Heart right ventricle (tissue), 16 donors: ENCODE data around the gene EFCAB7. TPM values are rescaled to one million over a fixed set of nuclear protein-coding genes. Genes with fewer than 3 reads are reported as not detected.

Source experiments
- ATAC-seq, 8 donors: fragments of 200-7000 bp; cut with Tn5 transposase; one replicate each; pipeline ENCODE4 v1.9.1; 2020; ENCODE audit warnings: mild to moderate bottlenecking in 8 of 8, moderate library complexity in 8 of 8, moderate number of reproducible peaks in 1 of 8
- DNase-seq, 2 donors: peaks; one replicate each; pipeline ENCODE4 v3.0.0-alpha.2; 2020
- H3K27ac ChIP-seq, 10 donors: fragments of 200-600 bp; sonication (generic) in 2 of 10; one replicate each; pipeline versions ENCODE4 v1.5.0 to v1.8.0; 2020 to 2022; ENCODE audit warnings: mild to moderate bottlenecking in 3 of 10
- H3K27me3 ChIP-seq, 7 donors: fragments of 200-600 bp; one replicate each; pipeline ENCODE4 v1.8.0; 2021 to 2022; ENCODE audit warnings: mild to moderate bottlenecking in 2 of 7
- H3K36me3 ChIP-seq, 9 donors: fragments of 200-600 bp; sonication (generic) in 1 of 9; one replicate each; pipeline versions ENCODE4 v1.5.0 to v1.8.0; 2020 to 2022; ENCODE audit warnings: mild to moderate bottlenecking in 2 of 9
- H3K4me1 ChIP-seq, 9 donors: fragments of 200-600 bp; sonication (generic) in 1 of 9; one replicate each; pipeline versions ENCODE4 v1.5.0 to v1.8.0; 2020 to 2022; ENCODE audit warnings: mild to moderate bottlenecking in 4 of 9
- H3K4me3 ChIP-seq, 10 donors: fragments of 200-600 bp; sonication (generic) in 2 of 10; one replicate each; pipeline versions ENCODE4 v1.5.0 to v1.8.0; 2020 to 2022; ENCODE audit warnings: mild to moderate bottlenecking in 7 of 10, moderate library complexity in 2 of 10
- H3K9me3 ChIP-seq, 11 donors: fragments of 200-600 bp in 10 of 11; sonication (generic) in 2 of 11; one replicate each; pipeline versions ENCODE4 v1.5.0 to v1.8.0; 2013 to 2022; ENCODE audit warnings: mild to moderate bottlenecking in 2 of 11, control low read depth in 1 of 11, moderate library complexity in 1 of 11
- CTCF ChIP-seq, 9 donors: fragments of 200-600 bp; sonication (generic) in 2 of 9; IDR thresholded peaks; one replicate each; pipeline versions ENCODE4 v1.5.0 to v1.8.0; 2021 to 2022; ENCODE audit warnings: antibody characterized with exemption in 9 of 9, mild to moderate bottlenecking in 5 of 9, moderate library complexity in 1 of 9
- WGBS, 2 donors: extraction: QIAGEN DNeasy Blood & Tissue Kit; methylation state at CpG; one replicate each; pipeline ENCODE4 v1.1.7; 2013; ENCODE audit warnings: inconsistent platforms in 1 of 2; 5-methylcytosine and 5-hydroxymethylcytosine counted together
- intact Hi-C, 10 donors: fragments of 100-400 bp; cut with DNase I; formaldehyde crosslinking; loops; one replicate each; pipeline versions ENCODE4 v1.11.1 to v1.14.2; 2022
- polyA plus RNA-seq, 2 donors: library from polyadenylated mRNA; stranded (reverse); fragments of 200-250 nt; gene quantifications; one replicate each; pipeline ENCODE4 v1.2.3, GENCODE V29; 2013
- total RNA-seq, 10 donors: library from RNA; stranded (reverse); fragmentation: NEBNext Ultra II Directional in 3 of 10; extraction: Animal tissue kit (Norgen Biotek cat#: 25700) in 3 of 10; gene quantifications; one replicate each; pipeline versions ENCODE4 v1.2.1 to v1.2.4, GENCODE V29; 2021 to 2023
- donor health status: Arrhythmogenic right ventricular cardiomyopathy.
- donor health status: ischemic (EF 13 %, LVEDD 7.1; RV severe dilation, severe dysfunction).
- donor health status: healthy with polysubstance abuse.
- donor health status: DM: no; HTN: yes; CAD: no.
- donor health status: DM: no; HTN: no; CAD: no.
- donor health status: ischemic (EF 25% LVEDD 6.9; RV normal size, moderate dysfunction).
- donor health status: ischemic (EF 25% LVEDD 5.7; RV mildly dilated, moderate dysfunction).
- donor health status: healthy.
- donor health status: DM: yes; HTN: yes; CAD: no.
- donor health status: Ischemic cardiomyopathy.
- donor health status: ischemic (EF 35%, LVEDD 5.7; RV mildly dilated, moderate dysfunction).
- donor health status: nonischemic (EF 11% LVEDD 7.7; RV severe dilation, severe dysfunction).
- donor health status: DM: yes; HTN: yes; CAD: no.
- donor health status: PGD.
- donor health status: ischemic (EF 29% LVEDD 5.4; RV normal size, mild dysfunction).
- donor health status: nonischemic (EF 23%, LVEDD 6.1; RV moderate dilation, normal function).

Gene EFCAB7
- total and polyA plus RNA-seq, 12 donors: 2.3 to 10.7 (median 8.1) TPM

DNA sequence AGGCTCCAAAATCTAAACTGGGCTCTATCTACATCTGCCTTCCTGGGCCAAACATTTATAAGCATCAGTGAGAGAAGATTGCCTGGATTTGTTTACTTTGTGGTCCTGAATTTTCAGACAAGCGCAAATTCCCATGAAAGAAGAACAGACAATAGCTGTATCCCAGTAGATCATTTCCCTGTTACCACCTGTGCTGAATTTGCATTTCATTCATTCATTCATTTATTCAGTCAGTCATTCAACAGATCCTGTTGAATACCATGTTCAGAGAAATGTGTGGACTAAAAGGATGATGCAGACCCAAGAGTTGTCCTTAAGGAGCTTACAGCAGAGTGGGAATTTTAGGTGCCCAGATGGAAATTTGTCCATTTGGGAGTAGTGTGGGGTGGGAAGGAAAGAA is 72.1 kb downstream of the EFCAB7 start:
- no peaks in the 10 kb centered on the region for H3K9me3 ChIP-seq
- H3K4me3 ChIP-seq: no peak overlapping the region
- H3K27ac ChIP-seq: peak overlapping the region in 2 of 10 donors; percentile 15 to 23
- no peak for TF ChIP-seq CTCF (IDR thresholded peaks at IDR 0.05)
- no peak for DNase-seq
- no peak for ATAC-seq
- no peaks in the 10 kb centered on the region for H3K36me3 ChIP-seq
- no peaks in the 10 kb centered on the region for H3K27me3 ChIP-seq
- intact Hi-C loops: no loop called here
- 97 to 100% methylated on average over 1 of the region's 1 CpG for WGBS, 2 donors
- peaks cover 0 to 39% (median 15%) of the 10 kb centered on the region in 9 donors for H3K4me1 ChIP-seq

DNA sequence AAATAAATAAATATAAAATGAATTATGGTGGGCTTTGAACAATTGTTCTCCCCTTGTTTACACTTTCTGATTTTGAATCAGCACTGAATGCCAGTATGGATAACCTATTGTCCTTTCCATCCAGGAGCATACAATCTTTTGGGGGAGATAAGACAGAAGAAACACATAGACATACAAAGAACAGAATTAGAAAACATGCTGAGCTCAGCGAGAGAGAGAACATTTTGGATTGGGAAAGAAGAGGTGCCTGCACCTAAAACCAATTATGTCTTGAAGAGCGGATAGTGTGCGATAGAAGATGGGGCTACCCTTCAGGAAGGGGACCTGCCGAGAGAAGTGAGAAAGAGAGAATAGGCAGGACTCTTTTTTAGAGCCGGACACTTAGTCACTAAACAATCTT is 76.5 kb downstream of the EFCAB7 start:
- 95% methylated on average over 5 of the region's 5 CpGs for WGBS, 2 donors
- no peak overlapping the region for H3K27ac ChIP-seq

DNA sequence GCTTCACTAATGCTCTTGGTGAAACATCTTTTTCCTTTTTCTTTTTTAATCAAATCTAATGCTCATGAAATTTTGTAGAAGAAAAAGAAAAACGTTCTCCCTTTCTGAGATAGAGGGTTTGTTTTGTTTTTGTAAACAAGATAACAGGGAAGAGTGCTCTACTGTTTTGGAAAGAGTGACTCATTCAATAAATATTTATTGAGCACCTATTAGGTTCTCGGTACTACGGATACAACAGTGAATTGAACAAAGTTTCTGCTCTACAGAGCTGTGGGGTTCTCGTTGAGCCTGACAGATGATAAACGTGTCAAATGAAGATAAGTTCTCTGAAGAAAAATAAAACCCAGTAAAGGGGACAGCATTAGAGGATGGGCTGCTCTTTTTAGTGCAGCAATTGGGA is 76.9 kb downstream of the EFCAB7 start:
- no peak for ATAC-seq
- Histone ChIP-seq H3K4me1 (peaks cover 0 to 38% (median 19%) of the 10 kb centered on the region in 9 donors), H3K27me3 (no peaks in the 10 kb centered on the region), H3K9me3 (no peaks in the 10 kb centered on the region), H3K36me3 (peaks cover 0 to 4% (median 0%) of the 10 kb centered on the region in 9 donors), H3K27ac (no peak overlapping the region), H3K4me3 (no peak overlapping the region)
- DNase-seq: no peak
- no peak for TF ChIP-seq CTCF (IDR thresholded peaks at IDR 0.05)
- intact Hi-C loops: no loop called here
- WGBS, 2 donors: 65 to 70% methylated on average over 5 of the region's 5 CpGs

More for the DNA sequence above, 76.5 kb downstream of the EFCAB7 start:
- DNase-seq (no peak), ATAC-seq (no peak)
- peaks cover 0 to 4% (median 0%) of the 10 kb centered on the region in 9 donors for H3K36me3 ChIP-seq
- no peaks in the 10 kb centered on the region for H3K27me3 ChIP-seq
- no peak for TF ChIP-seq CTCF (IDR thresholded peaks at IDR 0.05)
- no peaks in the 10 kb centered on the region for H3K9me3 ChIP-seq
- intact Hi-C loops: no loop called here
- H3K4me1 ChIP-seq: peaks cover 0 to 42% (median 20%) of the 10 kb centered on the region in 9 donors
- no peak overlapping the region for H3K4me3 ChIP-seq

DNA sequence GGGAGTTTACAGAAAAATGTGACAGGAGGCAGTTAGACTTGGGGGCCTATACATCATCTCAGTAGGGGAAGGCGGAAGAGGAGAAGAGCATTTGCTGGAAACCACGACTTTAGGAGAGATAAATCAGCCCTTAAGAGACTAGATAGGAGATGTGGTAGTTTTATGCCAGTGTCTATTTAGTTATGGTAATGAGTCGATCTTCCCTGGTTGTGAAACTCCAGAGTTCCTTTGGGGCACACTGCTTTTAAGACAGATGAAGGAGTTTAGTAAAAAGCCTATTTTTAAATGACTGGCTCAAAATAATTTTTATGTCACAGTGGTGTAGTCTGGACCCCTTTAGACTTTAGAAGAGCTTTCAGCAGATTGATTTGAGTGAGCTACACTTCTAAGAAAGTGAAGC is 77.7 kb downstream of the EFCAB7 start:
- H3K27ac ChIP-seq: no peak overlapping the region
- ATAC-seq (no peak), DNase-seq (no peak)
- intact Hi-C loops: no loop called here
- peaks cover 0 to 4% (median 0%) of the 10 kb centered on the region in 9 donors for H3K36me3 ChIP-seq
- H3K4me1 ChIP-seq: peaks cover 0 to 30% (median 13%) of the 10 kb centered on the region in 9 donors
- WGBS, 2 donors: 84 to 85% methylated on average over 3 of the region's 3 CpGs
- no peak overlapping the region for H3K4me3 ChIP-seq
- no peaks in the 10 kb centered on the region for H3K27me3 ChIP-seq
- no peak for TF ChIP-seq CTCF (IDR thresholded peaks at IDR 0.05)
- no peaks in the 10 kb centered on the region for H3K9me3 ChIP-seq
